WTC11 (cell line): ENCODE measurements around the gene KCNJ8. TPM values are rescaled to one million over a fixed set of nuclear protein-coding genes. Genes with fewer than 3 reads are reported as not detected.

ENCODE experiments used
- ATAC-seq: fragments of 200-7000 bp; cut with Tn5 transposase; 2 replicates; pipeline ENCODE4 v1.10.0; 2021; ENCODE audit warnings: mild to moderate bottlenecking, moderate library complexity
- CTCF ChIA-PET: fragments of 300-600 bp; sonication (Branson Sonifier 250); formaldehyde crosslinking; loops from one replicate; lab custom pipeline; 2021; ENCODE audit warnings: antibody characterized with exemption; lab: Charles Lee
- POLR2A ChIA-PET: fragments of 350-600 bp; sonication (Branson Sonifier 250); formaldehyde crosslinking; loops from one replicate; lab custom pipeline; 2021; ENCODE audit warnings: antibody characterized with exemption; lab: Charles Lee
- DNase-seq: peaks from one replicate; pipeline ENCODE4 v3.0.0; 2021; ENCODE audit warnings: low spot score
- H3K27ac Mint-ChIP-seq: 2 replicates; pipeline ENCODE4 v1.8.0; 2021; ENCODE audit warnings: mixed read lengths
- H3K27me3 Mint-ChIP-seq: 2 replicates; pipeline ENCODE4 v1.8.0; 2021; ENCODE audit warnings: low read depth, mild to moderate bottlenecking, moderate library complexity, mixed read lengths
- H3K36me3 Mint-ChIP-seq: 2 replicates; pipeline ENCODE4 v1.8.0; 2021; ENCODE audit warnings: mixed read lengths
- H3K4me1 Mint-ChIP-seq: 2 replicates; pipeline ENCODE4 v1.8.0; 2022; ENCODE audit warnings: mixed read lengths
- H3K4me3 Mint-ChIP-seq: 2 replicates; pipeline ENCODE4 v1.8.0; 2021; ENCODE audit warnings: mild to moderate bottlenecking, moderate library complexity, mixed read lengths
- H3K9me3 Mint-ChIP-seq: 2 replicates; pipeline ENCODE4 v1.8.0; 2021; ENCODE audit warnings: mixed read lengths
- CBFB ChIP-seq: sonication (generic); formaldehyde crosslinking; IDR thresholded peaks from 2 replicates; pipeline ENCODE4 v1.8.1; 2022; ENCODE audit warnings: mild to moderate bottlenecking, low read depth, missing genetic modification reagents
- CREB1 ChIP-seq: sonication (generic); formaldehyde crosslinking; IDR thresholded peaks from 2 replicates; pipeline ENCODE4 v1.8.0; 2023; ENCODE audit warnings: mild to moderate bottlenecking, missing genetic modification reagents
- ELF4 ChIP-seq: sonication (generic); formaldehyde crosslinking; IDR thresholded peaks from 2 replicates; pipeline ENCODE4 v1.8.1; 2022; ENCODE audit warnings: low read depth, mild to moderate bottlenecking, moderate library complexity, missing genetic modification reagents
- ETV6 ChIP-seq: sonication (generic); formaldehyde crosslinking; IDR thresholded peaks from 2 replicates; pipeline ENCODE4 v1.8.1; 2022; ENCODE audit warnings: mild to moderate bottlenecking, missing genetic modification reagents
- FOXJ3 ChIP-seq: sonication (generic); formaldehyde crosslinking; IDR thresholded peaks from 2 replicates; pipeline ENCODE4 v1.9.0; 2021; ENCODE audit warnings: missing genetic modification reagents, mild to moderate bottlenecking, borderline replicate concordance
- HMGA2 ChIP-seq: fragments of 250-450 bp; sonication (Bioruptor Pico); IDR thresholded peaks from 2 replicates; pipeline ENCODE4 v1.4.0; 2021; ENCODE audit warnings: mild to moderate bottlenecking, moderate library complexity
- NFATC4 ChIP-seq: fragments of 250-450 bp; sonication (Bioruptor Pico); IDR thresholded peaks from 2 replicates; pipeline ENCODE4 v1.9.0; 2021; ENCODE audit warnings: mild to moderate bottlenecking
- NFE2L1 ChIP-seq: sonication (generic); formaldehyde crosslinking; IDR thresholded peaks from 2 replicates; pipeline ENCODE4 v1.8.1; 2023; ENCODE audit warnings: missing genetic modification reagents
- NFYB ChIP-seq: sonication (generic); formaldehyde crosslinking; conservative IDR thresholded peaks from 2 replicates; pipeline ENCODE4 v1.8.0; 2022; ENCODE audit warnings: low read depth, missing genetic modification reagents
- OVOL2 ChIP-seq: fragments of 250-450 bp; sonication (Bioruptor Pico); IDR thresholded peaks from 2 replicates; pipeline ENCODE4 v1.9.0; 2021; ENCODE audit warnings: mild to moderate bottlenecking, borderline replicate concordance
- PRRX2 ChIP-seq: fragments of 250-450 bp; sonication (Bioruptor Pico); IDR thresholded peaks from 2 replicates; pipeline ENCODE4 v1.8.0; 2021; ENCODE audit warnings: mild to moderate bottlenecking
- RORB ChIP-seq: fragments of 250-450 bp; sonication (Bioruptor Pico); IDR thresholded peaks from 2 replicates; pipeline ENCODE4 v1.9.0; 2021; ENCODE audit warnings: mild to moderate bottlenecking
- SMAD3 ChIP-seq: sonication (generic); formaldehyde crosslinking; IDR thresholded peaks from 2 replicates; pipeline ENCODE4 v1.8.0; 2022; ENCODE audit warnings: missing genetic modification reagents, mild to moderate bottlenecking, borderline replicate concordance
- SMAD4 ChIP-seq: sonication (generic); formaldehyde crosslinking; IDR thresholded peaks from 2 replicates; pipeline ENCODE4 v1.8.0; 2022; ENCODE audit warnings: mild to moderate bottlenecking, missing genetic modification reagents
- TCF7 ChIP-seq: sonication (generic); formaldehyde crosslinking; IDR thresholded peaks from 2 replicates; pipeline ENCODE4 v1.8.0; 2022; ENCODE audit warnings: mild to moderate bottlenecking, low read depth, missing genetic modification reagents, moderate library complexity
- TEAD4 ChIP-seq: sonication (generic); formaldehyde crosslinking; IDR thresholded peaks from 2 replicates; pipeline ENCODE4 v1.8.0; 2022; ENCODE audit warnings: mild to moderate bottlenecking, missing genetic modification reagents
- TP53 ChIP-seq: sonication (generic); formaldehyde crosslinking; IDR thresholded peaks from 2 replicates; pipeline ENCODE4 v1.8.1; 2023; ENCODE audit warnings: mild to moderate bottlenecking, missing genetic modification reagents
- ZNF121 ChIP-seq: sonication (generic); formaldehyde crosslinking; IDR thresholded peaks from 2 replicates; pipeline ENCODE4 v1.8.0; 2023; ENCODE audit warnings: missing genetic modification reagents
- ZNF138 ChIP-seq: sonication (generic); formaldehyde crosslinking; conservative IDR thresholded peaks from 2 replicates; pipeline ENCODE4 v1.8.1; 2022; ENCODE audit warnings: mild to moderate bottlenecking, moderate library complexity, missing genetic modification reagents
- ZNF219 ChIP-seq: sonication (generic); formaldehyde crosslinking; IDR thresholded peaks from 2 replicates; pipeline ENCODE4 v1.8.0; 2023; ENCODE audit warnings: missing genetic modification reagents, mild to moderate bottlenecking, borderline replicate concordance
- ZNF671 ChIP-seq: fragments of 250-450 bp; sonication (Bioruptor Pico); IDR thresholded peaks from 2 replicates; pipeline ENCODE4 v1.8.0; 2021; ENCODE audit warnings: mild to moderate bottlenecking
- total RNA-seq: library from RNA; stranded (reverse); gene quantifications from 3 replicates; pipeline ENCODE4 v1.2.3, GENCODE V29; 2021
- TF ChIP-seq, protein P1 (sequence below): sonication (generic); formaldehyde crosslinking; IDR thresholded peaks from 2 replicates; pipeline ENCODE4 v1.8.0; 2022; ENCODE audit warnings: mild to moderate bottlenecking, missing genetic modification reagents
- TF ChIP-seq, protein P2 (sequence below): sonication (generic); formaldehyde crosslinking; IDR thresholded peaks from 2 replicates; pipeline ENCODE4 v1.8.0; 2022; ENCODE audit warnings: mild to moderate bottlenecking, missing genetic modification reagents
- TF ChIP-seq, protein P3 (sequence below): sonication (generic); formaldehyde crosslinking; IDR thresholded peaks from 2 replicates; pipeline ENCODE4 v1.8.0; 2023; ENCODE audit warnings: mild to moderate bottlenecking, missing genetic modification reagents
- TF ChIP-seq, protein P4 (sequence below): sonication (generic); formaldehyde crosslinking; IDR thresholded peaks from 2 replicates; pipeline ENCODE4 v1.8.0; 2023; ENCODE audit warnings: missing genetic modification reagents
- TF ChIP-seq, protein P5 (sequence below): sonication (generic); formaldehyde crosslinking; IDR thresholded peaks from 2 replicates; pipeline ENCODE4 v1.8.0; 2023; ENCODE audit warnings: missing genetic modification reagents, mild to moderate bottlenecking, borderline replicate concordance

Gene KCNJ8
- total RNA-seq, 1 experiment from 2014 or later: 1.4 TPM

DNA sequence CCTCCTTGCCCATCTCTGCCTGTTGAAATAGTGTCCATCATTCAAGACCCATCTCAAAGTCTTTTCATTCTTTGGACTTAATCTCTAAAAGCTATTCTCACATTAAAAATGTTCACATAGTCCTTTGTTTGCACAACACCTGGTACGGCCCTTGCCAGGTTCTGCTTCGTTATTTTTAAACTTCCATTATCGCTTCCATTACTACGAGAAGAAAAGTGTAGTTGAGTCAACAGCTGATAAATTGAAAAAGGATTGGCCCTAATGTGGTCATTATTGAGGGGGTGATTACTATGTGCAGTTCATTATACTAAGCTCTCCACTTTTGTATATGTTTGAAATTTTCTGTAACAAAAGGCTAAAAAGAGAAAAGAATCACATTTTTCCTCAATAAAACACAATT, 17.8 kb downstream of the KCNJ8 start (continued):
- TF ChIP-seq NFYB (CRISPR knock-in tag) (no peak), PRRX2 (no peak), FOXJ3 (CRISPR knock-in tag) (no peak), CREB1 (no peak)
- TF ChIP-seq, protein P1, sequence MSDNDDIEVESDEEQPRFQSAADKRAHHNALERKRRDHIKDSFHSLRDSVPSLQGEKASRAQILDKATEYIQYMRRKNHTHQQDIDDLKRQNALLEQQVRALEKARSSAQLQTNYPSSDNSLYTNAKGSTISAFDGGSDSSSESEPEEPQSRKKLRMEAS (CRISPR knock-in tag): no peak

DNA sequence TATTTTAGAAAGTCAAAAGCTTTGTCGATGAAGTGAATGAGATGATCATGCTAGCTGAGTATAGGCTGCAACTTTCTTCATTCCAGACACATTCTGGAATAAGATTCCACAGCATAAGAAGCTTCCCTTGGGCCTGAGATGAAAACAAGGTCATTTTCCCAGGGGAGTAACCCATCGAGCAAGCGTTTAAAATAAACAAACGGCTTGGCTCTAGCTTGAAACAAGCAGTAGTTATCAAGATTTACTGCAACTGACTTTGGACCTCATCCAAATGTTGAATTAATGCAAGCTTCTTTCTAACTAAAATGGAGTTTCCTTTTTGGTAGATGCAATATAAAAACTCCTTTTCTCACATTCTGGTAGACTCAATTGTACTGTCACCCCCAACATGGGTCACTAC, 23.0 kb downstream of the KCNJ8 start:
- no peak for DNase-seq
- Mint-ChIP-seq H3K4me1 (peaks cover 4% of the 10 kb centered on the region; the same call in 1 of the 2 replicates), H3K4me3 (no peak overlapping the region), H3K27me3 (peaks cover 4% of the 10 kb centered on the region; the same call in 1 of the 2 replicates), H3K27ac (no peak overlapping the region)
- CTCF ChIA-PET: no interaction called here
- TF ChIP-seq OVOL2 (no peak), ELF4 (no peak), CBFB (no peak), SMAD3 (CRISPR knock-in tag) (no peak), RORB (CRISPR knock-in tag) (no peak), ZNF121 (CRISPR knock-in tag) (no peak), TEAD4 (CRISPR knock-in tag) (no peak), ETV6 (CRISPR knock-in tag) (no peak), NFATC4 (CRISPR knock-in tag) (no peak), NFE2L1 (CRISPR knock-in tag) (no peak), TP53 (CRISPR knock-in tag) (no peak), ZNF138 (CRISPR knock-in tag) (no peak)
- TF ChIP-seq, protein P2, sequence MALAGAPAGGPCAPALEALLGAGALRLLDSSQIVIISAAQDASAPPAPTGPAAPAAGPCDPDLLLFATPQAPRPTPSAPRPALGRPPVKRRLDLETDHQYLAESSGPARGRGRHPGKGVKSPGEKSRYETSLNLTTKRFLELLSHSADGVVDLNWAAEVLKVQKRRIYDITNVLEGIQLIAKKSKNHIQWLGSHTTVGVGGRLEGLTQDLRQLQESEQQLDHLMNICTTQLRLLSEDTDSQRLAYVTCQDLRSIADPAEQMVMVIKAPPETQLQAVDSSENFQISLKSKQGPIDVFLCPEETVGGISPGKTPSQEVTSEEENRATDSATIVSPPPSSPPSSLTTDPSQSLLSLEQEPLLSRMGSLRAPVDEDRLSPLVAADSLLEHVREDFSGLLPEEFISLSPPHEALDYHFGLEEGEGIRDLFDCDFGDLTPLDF (CRISPR knock-in tag): no peak
- TF ChIP-seq, protein P3, sequence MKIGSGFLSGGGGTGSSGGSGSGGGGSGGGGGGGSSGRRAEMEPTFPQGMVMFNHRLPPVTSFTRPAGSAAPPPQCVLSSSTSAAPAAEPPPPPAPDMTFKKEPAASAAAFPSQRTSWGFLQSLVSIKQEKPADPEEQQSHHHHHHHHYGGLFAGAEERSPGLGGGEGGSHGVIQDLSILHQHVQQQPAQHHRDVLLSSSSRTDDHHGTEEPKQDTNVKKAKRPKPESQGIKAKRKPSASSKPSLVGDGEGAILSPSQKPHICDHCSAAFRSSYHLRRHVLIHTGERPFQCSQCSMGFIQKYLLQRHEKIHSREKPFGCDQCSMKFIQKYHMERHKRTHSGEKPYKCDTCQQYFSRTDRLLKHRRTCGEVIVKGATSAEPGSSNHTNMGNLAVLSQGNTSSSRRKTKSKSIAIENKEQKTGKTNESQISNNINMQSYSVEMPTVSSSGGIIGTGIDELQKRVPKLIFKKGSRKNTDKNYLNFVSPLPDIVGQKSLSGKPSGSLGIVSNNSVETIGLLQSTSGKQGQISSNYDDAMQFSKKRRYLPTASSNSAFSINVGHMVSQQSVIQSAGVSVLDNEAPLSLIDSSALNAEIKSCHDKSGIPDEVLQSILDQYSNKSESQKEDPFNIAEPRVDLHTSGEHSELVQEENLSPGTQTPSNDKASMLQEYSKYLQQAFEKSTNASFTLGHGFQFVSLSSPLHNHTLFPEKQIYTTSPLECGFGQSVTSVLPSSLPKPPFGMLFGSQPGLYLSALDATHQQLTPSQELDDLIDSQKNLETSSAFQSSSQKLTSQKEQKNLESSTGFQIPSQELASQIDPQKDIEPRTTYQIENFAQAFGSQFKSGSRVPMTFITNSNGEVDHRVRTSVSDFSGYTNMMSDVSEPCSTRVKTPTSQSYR (CRISPR knock-in tag): no peak
- TF ChIP-seq, all 79 proteins: peak for 0
- H3K36me3 Mint-ChIP-seq: no peaks in the 10 kb centered on the region
- peaks cover 5% of the 10 kb centered on the region; the same call in 1 of the 2 replicates for H3K9me3 Mint-ChIP-seq
- ATAC-seq: no peak
- POLR2A ChIA-PET: no interaction called here

DNA sequence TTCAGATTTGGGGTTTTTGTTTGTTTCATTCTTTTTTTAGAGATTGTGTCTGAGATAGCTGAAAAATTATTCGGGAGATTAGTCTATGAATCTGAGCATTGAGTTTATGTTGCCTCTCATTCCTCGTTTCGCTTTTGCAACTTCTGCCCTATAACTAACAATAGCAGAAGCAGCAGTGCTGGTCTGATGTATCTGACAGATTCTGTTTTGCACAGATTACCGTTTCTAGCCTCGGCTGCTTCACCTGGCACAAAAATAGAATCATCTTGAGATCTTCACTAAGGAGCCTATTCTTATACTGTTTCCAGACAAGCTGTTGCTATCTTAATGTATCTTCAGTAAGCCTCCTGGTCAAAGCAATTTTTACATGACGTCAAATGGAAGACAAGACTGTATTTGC, 29.2 kb downstream of the KCNJ8 start:
- DNase-seq (no peak), ATAC-seq (no peak)
- Mint-ChIP-seq H3K27me3 (no peaks in the 10 kb centered on the region), H3K27ac (no peak overlapping the region), H3K36me3 (no peaks in the 10 kb centered on the region), H3K4me3 (no peak overlapping the region), H3K9me3 (peaks cover 14% of the 10 kb centered on the region), H3K4me1 (no peaks in the 10 kb centered on the region)
- no peak for TF ChIP-seq HMGA2
- no peak for TF ChIP-seq ZNF219 (CRISPR knock-in tag)
- TF ChIP-seq, protein P4, sequence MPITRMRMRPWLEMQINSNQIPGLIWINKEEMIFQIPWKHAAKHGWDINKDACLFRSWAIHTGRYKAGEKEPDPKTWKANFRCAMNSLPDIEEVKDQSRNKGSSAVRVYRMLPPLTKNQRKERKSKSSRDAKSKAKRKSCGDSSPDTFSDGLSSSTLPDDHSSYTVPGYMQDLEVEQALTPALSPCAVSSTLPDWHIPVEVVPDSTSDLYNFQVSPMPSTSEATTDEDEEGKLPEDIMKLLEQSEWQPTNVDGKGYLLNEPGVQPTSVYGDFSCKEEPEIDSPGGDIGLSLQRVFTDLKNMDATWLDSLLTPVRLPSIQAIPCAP (CRISPR knock-in tag): no peak
- TF ChIP-seq, protein P2 (CRISPR knock-in tag): no peak
- TF ChIP-seq SMAD4 (CRISPR knock-in tag): no peak
- TF ChIP-seq ZNF671: no peak
- no peak for TF ChIP-seq TCF7 (CRISPR knock-in tag)
- TF ChIP-seq, protein P5, sequence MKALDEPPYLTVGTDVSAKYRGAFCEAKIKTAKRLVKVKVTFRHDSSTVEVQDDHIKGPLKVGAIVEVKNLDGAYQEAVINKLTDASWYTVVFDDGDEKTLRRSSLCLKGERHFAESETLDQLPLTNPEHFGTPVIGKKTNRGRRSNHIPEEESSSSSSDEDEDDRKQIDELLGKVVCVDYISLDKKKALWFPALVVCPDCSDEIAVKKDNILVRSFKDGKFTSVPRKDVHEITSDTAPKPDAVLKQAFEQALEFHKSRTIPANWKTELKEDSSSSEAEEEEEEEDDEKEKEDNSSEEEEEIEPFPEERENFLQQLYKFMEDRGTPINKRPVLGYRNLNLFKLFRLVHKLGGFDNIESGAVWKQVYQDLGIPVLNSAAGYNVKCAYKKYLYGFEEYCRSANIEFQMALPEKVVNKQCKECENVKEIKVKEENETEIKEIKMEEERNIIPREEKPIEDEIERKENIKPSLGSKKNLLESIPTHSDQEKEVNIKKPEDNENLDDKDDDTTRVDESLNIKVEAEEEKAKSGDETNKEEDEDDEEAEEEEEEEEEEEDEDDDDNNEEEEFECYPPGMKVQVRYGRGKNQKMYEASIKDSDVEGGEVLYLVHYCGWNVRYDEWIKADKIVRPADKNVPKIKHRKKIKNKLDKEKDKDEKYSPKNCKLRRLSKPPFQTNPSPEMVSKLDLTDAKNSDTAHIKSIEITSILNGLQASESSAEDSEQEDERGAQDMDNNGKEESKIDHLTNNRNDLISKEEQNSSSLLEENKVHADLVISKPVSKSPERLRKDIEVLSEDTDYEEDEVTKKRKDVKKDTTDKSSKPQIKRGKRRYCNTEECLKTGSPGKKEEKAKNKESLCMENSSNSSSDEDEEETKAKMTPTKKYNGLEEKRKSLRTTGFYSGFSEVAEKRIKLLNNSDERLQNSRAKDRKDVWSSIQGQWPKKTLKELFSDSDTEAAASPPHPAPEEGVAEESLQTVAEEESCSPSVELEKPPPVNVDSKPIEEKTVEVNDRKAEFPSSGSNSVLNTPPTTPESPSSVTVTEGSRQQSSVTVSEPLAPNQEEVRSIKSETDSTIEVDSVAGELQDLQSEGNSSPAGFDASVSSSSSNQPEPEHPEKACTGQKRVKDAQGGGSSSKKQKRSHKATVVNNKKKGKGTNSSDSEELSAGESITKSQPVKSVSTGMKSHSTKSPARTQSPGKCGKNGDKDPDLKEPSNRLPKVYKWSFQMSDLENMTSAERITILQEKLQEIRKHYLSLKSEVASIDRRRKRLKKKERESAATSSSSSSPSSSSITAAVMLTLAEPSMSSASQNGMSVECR (CRISPR knock-in tag): no peak
- TF ChIP-seq, all 79 proteins: peak for 0
- POLR2A ChIA-PET: no interaction called here
- CTCF ChIA-PET: interaction anchor here (1.2 kb wide), 1 partner anchor 48 kb away, joined by 5 read pairs; no protein-coding TSS in a partner anchor
